OCI-LY7 (cell line): Measurements from ENCODE around the gene CAMK1G.

Experiments used
- EZH2phosphoT487 ChIP-seq: fragments of 200-600 bp; sonication (generic); IDR thresholded peaks from 2 replicates; pipeline ENCODE4 v1.6.1; 2018; ENCODE audit warnings: low read depth, borderline replicate concordance, mild to moderate bottlenecking, mixed run types, antibody characterized with exemption, low read length, moderate library complexity, mixed read lengths
- TF ChIP-seq, protein P1 (sequence below): fragments of 200-600 bp; sonication (generic); conservative IDR thresholded peaks from 2 replicates; pipeline ENCODE4 v1.5.1; 2014; ENCODE audit warnings: mild to moderate bottlenecking, antibody characterized with exemption, low read length, moderate library complexity, mixed read lengths

GRCh38 chr1:209652873-209653401, 69.4 kb downstream of the CAMK1G start:
- TF ChIP-seq, protein P1, sequence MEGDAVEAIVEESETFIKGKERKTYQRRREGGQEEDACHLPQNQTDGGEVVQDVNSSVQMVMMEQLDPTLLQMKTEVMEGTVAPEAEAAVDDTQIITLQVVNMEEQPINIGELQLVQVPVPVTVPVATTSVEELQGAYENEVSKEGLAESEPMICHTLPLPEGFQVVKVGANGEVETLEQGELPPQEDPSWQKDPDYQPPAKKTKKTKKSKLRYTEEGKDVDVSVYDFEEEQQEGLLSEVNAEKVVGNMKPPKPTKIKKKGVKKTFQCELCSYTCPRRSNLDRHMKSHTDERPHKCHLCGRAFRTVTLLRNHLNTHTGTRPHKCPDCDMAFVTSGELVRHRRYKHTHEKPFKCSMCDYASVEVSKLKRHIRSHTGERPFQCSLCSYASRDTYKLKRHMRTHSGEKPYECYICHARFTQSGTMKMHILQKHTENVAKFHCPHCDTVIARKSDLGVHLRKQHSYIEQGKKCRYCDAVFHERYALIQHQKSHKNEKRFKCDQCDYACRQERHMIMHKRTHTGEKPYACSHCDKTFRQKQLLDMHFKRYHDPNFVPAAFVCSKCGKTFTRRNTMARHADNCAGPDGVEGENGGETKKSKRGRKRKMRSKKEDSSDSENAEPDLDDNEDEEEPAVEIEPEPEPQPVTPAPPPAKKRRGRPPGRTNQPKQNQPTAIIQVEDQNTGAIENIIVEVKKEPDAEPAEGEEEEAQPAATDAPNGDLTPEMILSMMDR, result no peak
- no peak for TF ChIP-seq EZH2phosphoT487
